Raji (cell line): ENCODE data around the gene ARMH1.

Experiments used
- POLR2A ChIP-seq: IDR thresholded peaks from 2 replicates; pipeline ENCODE4 v1.6.1; 2011; ENCODE audit warnings: low read depth, low read length, control low read depth; ENCODE audit not compliant: insufficient read depth

ARMH1 gene

DNA sequence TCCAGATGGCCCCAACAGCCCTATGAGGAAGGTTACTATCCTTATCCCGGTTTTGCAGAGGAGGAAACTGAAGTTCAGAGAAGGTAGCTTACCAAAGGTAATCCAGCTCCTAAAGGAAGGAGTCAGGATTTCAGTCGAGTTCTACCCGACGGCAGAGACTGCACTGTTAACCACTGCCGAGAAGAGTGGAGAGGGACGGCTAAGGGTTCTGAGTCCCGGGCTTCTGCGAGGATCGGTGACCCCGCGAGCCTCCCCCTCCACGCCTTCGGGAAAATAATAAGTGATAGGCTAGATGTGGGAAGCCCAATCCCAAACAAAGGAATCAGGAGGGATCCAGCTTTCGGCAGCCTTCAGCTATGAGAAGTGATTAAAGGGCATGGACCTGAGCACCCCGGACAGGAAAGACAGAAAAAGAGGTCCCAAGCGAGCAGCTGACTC lies 820 bp upstream of the ARMH1 start:
- no peak for TF ChIP-seq POLR2A

DNA sequence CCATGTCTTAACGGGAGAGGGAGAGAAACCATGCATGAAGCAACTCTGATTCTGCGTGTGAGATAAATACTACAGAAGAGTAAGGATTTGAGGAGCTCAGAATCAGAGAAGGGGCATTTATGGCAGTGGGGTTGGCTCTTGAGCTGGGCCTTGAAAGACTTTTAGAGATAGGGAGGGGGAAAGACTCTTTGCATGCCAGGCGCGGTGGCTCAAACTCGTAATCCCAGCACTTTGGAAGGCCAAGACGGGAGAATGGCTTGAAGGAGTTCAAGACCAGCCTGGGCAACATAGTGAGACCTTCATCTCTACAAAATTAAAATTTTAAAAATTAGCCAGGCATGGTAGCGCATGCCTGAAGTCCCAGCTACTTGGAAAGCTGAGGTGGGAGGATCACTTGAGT lies 672 bp downstream of the ARMH1 start:
- TF ChIP-seq POLR2A: no peak

DNA sequence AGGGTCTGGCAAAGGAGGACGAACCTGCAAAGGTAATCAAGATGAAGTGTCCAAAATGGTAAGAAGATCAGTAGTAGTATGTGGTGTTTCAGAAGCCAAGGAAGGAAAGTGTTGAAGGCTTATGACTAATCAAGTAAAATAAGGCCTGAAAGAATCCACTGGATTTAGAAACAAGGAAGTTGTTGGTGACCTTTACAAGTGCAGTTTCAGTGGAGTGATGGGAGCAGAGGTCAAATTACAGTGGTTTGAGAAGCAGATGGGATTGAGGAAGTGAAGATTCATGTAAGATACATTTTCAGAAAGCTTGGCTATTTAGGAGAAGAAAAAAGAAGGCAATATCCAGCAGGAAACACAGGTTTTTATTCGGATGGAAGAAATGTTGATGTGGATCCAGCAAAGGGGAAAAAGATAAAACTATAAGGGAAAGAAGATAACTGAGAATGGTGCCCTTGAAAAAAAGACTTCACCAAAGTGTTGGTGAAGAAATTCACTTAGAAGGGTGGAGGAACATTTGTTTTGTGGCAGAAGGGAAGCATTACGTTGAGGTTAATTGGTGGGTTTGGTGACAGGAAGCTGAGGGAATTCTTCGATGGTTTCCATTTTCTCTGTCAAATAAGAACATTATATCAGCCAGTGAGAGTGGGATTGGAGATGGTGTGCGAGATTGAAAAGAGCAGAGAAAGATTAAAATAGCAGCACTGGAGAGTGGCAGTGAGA lies 2.1 kb downstream of the ARMH1 start:
- no peak for TF ChIP-seq POLR2A

DNA sequence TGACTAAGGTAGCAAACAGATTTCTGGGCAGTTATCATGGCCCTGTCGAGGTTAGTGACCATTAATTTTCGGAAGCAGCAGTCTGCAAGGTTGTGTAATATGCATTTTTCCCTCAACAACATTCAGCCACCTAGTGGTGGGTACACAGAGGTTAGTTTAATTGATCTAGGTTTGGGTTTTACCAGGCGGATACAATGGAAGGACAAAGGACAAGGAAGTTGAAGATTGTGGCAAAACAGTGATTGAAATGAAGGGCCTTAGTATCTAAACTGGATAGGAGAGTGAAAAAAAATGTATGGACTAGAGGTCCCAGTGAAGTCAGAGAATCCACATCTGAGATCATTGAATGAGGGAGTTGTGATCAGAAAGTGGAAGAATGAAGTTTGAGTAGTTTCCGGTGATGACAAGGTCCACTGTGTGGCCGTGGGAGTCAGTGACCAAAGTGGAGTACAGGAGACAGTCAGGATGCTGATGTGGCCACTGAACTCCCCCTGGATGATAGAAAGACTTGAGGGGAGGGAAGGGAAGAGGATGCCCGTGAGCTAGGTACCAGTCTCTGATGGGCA lies 2.8 kb downstream of the ARMH1 start:
- TF ChIP-seq POLR2A: no peak

DNA sequence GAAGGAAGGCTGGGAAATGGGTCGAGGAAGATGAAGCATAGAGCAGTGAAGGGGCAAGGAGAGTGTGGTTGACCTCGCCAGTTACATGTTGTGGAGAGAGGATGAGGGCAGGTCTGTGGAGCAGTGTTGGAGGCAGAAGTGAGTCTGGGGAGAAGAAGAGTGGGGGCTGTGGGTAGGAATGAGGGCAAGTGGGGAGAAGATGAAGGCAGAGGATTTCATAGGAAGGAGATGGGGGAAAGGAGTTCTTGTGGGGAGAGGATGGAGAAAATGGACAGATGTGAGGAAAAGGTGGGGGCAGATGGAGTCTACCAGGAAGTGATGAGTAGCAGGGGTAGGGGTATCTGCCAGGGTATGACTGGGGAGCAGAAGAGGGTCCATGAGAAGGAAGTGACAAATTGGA lies 3.6 kb downstream of the ARMH1 start:
- no peak for TF ChIP-seq POLR2A

DNA sequence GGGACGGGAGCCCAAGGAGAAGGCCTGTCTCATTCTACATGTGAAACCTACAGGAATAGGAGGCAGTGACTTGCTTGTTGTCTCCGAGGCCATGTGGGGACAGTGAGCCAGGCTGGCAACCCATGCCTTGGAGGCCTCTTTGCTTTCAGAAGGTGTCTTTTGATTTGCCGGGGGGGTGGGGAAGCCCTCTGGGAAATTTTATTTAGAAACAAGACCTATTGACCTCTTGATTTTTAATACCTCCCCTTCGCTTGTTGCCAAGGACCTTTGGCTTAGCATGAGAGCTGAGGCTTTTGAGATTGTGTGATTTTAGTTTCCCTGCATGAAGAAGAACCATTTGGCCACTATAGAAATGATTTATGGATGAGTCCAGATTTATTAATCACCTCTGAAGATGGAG lies 4.1 kb downstream of the ARMH1 start:
- no peak for TF ChIP-seq POLR2A

DNA sequence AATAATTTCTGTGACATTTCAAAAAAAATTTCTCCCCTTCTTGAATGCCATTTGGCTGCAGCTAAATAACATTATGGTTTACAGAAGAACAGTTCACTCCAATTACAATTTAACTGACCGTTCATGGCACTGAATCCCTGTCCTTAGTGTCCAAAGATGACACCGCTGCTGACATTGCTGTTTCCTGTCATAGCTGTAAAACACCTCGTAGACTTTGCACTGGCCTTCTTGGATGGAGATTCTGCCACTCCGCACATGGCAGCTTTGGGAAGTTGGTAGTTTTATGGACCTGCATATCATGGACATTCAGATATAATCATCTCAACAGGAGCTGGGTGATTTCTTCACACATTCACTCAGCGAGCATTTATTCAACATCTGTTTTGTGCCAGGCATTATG lies 5.0 kb downstream of the ARMH1 start:
- no peak for TF ChIP-seq POLR2A

DNA sequence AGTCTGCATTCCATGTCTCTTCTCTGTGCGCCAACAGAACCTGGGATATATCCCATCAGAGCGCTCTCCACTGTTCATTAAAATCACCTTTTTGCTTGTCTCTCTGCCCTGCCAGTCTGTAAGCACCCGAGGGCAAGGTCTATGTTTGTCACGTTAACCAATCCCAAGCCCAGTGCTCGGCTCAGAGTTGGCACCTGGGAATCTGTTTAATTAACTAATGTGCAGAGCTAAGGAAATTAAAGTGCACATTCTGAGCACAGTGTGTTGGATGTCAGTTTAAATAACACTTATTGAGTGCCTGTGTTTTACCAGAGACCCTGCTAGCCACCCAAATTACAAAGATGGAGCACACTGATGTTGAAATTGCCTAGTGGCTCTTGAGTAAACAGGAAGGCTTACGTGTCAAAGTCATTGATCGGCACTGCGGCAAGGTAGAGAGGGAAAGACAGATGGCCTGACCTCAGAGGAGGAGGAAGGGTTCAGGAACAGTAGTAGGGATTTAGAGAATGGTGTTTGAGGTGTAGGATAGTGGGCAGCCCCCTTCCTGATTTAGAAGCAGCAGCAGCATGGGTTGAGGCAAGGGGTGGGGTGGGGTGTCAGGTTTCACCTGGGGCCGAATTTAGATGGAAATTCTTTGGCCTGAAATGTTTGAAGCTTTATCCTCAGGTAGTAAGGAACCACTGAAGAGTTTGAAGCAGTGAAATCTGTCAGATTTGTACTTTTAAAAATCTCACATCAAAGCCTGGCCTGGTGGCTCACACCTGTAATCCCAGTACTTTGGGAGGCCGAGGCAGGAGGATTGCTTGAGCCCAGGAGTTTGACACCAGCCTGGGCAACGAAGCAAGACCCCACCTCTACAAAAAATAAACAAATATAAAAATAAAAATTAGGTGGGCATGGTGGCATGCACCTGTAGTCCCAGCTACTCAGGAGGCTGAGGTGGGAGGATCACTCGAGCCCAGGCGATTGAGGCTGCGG lies 7.7 kb downstream of the ARMH1 start:
- no peak for TF ChIP-seq POLR2A

DNA sequence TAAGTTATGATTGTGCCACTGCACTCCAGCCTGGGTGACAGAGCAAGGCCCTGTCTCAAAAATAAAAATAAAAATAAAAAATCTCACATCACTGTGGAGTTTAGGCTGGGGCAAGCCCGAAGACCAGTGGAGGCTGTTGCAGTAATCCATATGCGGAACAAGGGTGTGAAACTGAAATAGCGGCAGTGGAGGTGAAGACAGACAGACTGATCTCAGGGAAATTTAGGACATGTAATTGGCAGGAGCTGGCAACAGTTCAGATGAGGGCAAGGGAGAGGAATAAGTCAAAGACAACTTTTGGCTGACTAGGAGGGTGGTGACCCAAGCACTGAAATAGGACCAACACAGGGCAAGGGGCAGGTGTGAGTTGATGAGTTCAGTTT lies 8.4 kb downstream of the ARMH1 start:
- TF ChIP-seq POLR2A: no peak

DNA sequence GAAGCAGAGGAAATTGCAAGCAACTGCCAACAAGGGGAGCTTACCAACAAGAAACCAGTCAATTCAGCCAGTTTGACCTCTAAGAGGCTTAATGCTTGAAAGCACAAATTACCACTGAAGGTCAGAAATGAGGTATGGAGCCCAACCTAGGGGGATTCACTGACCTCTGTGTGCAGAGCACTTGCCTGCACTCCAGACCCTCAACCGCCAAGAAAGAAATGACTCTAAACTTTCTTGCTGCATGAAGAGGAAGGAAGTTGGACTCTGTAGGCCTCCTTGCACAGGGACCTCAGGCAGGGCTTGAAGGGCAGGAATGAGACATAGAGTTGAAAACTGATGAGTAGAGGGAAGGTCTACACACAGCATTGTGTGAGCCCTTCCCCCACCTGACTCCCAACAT lies 10.0 kb downstream of the ARMH1 start:
- TF ChIP-seq POLR2A: no peak

DNA sequence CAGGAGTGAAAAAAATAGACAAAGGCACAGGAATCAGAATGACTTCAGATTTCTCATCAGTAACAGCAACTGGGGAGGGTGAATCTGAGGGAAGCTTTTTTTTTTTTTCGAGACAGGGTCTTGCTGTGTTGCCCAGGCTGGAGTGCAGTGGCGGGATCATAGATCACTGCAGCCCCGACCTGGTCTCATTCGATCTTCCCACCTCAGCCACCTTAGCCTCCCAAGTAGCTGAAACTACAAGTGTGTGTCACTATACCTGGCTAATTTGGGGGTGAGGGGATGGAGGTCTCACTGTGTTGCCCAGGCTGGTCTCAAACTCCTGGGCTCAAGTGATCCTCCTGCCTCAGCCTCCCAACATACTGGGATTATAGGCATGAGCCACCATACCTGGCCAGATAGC lies 10.7 kb downstream of the ARMH1 start:
- no peak for TF ChIP-seq POLR2A

DNA sequence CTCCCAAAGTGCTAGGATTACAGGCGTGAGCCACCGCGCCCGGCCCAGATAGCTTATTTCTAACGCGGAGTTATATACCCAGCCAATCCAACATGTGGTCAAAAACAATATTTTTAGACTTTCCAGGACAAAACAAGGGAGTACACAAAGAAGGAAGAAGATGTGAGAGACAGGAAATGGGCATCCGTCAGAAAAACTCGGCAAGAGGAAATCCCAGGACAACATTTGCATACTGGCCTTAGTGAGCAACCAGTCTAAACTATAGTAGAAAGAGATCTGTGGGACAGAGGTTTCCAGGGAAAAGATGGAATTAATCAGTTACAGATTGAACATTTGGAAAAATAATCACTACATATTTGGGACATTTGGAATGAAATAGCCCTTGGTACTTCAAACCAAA lies 11.4 kb downstream of the ARMH1 start:
- TF ChIP-seq POLR2A: no peak

DNA sequence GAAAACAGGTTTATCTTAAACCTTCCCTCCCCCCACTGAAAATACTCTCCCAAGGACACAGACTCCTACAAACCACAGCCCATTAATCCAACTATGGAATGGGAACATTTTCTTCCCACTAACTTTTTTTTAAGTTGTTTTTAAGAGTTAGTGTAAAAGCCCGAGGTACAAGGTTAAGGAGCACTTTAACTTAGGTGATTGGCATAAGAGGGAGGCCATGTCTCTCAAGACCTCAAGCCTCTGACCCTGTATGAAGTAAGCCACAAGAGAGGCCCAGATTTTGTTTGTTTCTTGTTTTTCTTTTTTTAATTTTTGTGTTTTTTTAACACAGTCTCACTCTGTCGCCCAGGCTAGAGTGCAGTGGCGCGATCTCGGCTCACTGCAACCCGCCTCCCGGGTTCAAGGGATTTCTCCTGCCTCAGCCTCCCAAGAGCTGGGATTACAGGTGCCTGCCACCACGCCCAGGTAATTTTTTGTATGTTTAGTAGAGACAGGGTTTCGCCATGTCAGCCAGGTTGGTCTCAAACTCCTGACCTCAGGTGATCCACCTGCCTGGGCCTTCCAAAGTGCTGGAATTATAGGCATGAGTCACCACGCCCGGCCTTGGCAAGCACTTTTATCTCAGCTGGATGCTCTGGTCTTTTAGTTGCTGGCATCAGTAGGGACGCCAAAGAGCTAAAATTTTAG lies 14.4 kb downstream of the ARMH1 start:
- TF ChIP-seq POLR2A: no peak

DNA sequence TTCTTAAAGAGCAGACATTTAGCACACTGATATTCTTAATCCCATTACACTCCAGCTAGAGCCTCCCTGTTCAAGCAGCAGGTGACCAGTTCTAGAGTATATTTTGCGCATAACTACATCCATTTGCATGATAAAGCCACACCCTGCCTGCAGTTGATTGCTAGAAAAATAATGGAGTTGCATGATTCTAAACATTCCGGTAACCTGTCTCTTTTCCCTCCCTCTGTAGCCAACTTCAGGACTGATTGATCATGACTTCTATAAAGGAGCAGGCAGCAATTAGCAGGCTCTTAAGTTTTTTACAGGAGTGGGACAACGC lies 14.9 kb downstream of the ARMH1 start:
- TF ChIP-seq POLR2A: no peak

DNA sequence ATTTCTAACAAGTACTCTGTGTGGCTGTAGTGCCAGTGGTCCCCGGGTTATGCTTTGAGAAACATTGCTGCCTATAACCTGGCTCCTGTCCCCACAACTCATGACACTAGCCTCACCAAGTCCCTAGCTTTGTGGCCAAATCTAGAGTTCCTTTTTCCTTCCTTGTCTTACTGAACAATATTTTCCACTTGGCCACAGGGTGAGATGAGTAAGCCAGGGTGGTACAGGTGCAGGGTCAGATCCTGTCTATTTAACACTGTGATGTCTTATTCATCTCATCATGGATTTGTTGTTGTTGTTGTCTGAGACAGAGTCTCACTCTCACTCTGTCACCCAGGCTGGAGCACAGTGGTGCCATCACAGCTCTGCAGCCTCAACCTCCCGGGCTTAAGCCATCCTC lies 18.6 kb downstream of the ARMH1 start:
- TF ChIP-seq POLR2A: no peak
